ENCODE results near the gene PIK3CG.
"Not testable (repeated sequence)": the region's sequence is repeated elsewhere in the genome, so short reads cannot be mapped to it uniquely, and the experiment has no call there.

The PIK3CG gene

GRCh38 chr7:106952658-106953231 lies 87.7 kb downstream of the PIK3CG start:
- Histone ChIP-seq H3K4me3 (ENCODE audit: low read depth, low read length) (no peak overlapping the region), H3K9me3 (ENCODE audit: control insufficient read depth, insufficient read depth, low read depth, low read length) (no peaks in the 10 kb centered on the region), H3K27ac (ENCODE audit: extremely low read depth, low read depth, low read length) (no peak overlapping the region), H3K36me3 (ENCODE audit: control insufficient read depth in 2 of 2, insufficient read depth in 1 of 2, low read length in 2 of 2) (no peaks in the 10 kb centered on the region), H3K4me1 (ENCODE audit: control insufficient read depth, insufficient read depth, low read length) (no peaks in the 10 kb centered on the region)
- no peak for TF ChIP-seq ZNF623 (tag by site-specific recombination; IDR thresholded peaks at IDR 0.05)
- no peak for TF ChIP-seq ZNF76 (tag by site-specific recombination; IDR thresholded peaks at IDR 0.05; ENCODE audit: borderline replicate concordance, low read depth)
- TF ChIP-seq ZNF184 (tag by site-specific recombination; IDR thresholded peaks at IDR 0.05): no peak
- ChIA-PET CTCF (interaction anchor here (0.5 to 9.6 kb wide), 3 partner anchors 10 to 197 kb away, joined by 4 to 191 read pairs (median 4); no protein-coding TSS in a partner anchor), POLR2A (no interaction called here)

GRCh38 chr7:106954840-106955239 lies 89.8 kb downstream of the PIK3CG start:
- Histone ChIP-seq H3K9me3 (ENCODE audit: control insufficient read depth, insufficient read depth, low read depth, low read length) (no peaks in the 10 kb centered on the region), H3K4me1 (ENCODE audit: control insufficient read depth, insufficient read depth, low read length) (no peaks in the 10 kb centered on the region), H3K4me3 (ENCODE audit: low read depth, low read length) (no peak overlapping the region), H3K27ac (ENCODE audit: extremely low read depth, low read depth, low read length) (no peak overlapping the region), H3K36me3 (ENCODE audit: control insufficient read depth in 2 of 2, insufficient read depth in 1 of 2, low read length in 2 of 2) (no peaks in the 10 kb centered on the region)
- POLR2A ChIA-PET: no interaction called here
- TF ChIP-seq ZNF354C (tag by site-specific recombination; IDR thresholded peaks at IDR 0.05; ENCODE audit: borderline replicate concordance, low read depth): no peak
- no peak for TF ChIP-seq FEZF1 (tag by site-specific recombination; IDR thresholded peaks at IDR 0.05)
- TF ChIP-seq ZNF239 (tag by site-specific recombination; IDR thresholded peaks at IDR 0.05): no peak
- TF ChIP-seq ZNF184 (tag by site-specific recombination; IDR thresholded peaks at IDR 0.05): no peak
- no peak for TF ChIP-seq ZNF2 (tag by site-specific recombination; IDR thresholded peaks at IDR 0.05)
- no peak for TF ChIP-seq YY1 (tag by site-specific recombination; IDR thresholded peaks at IDR 0.05)
- TF ChIP-seq ZNF610 (tag by site-specific recombination; IDR thresholded peaks at IDR 0.05; ENCODE audit: borderline replicate concordance): no peak
- TF ChIP-seq ZNF23 (tag by site-specific recombination; IDR thresholded peaks at IDR 0.05; ENCODE audit: borderline replicate concordance): no peak
- TF ChIP-seq ZNF768 (tag by site-specific recombination; IDR thresholded peaks at IDR 0.05): no peak
- no peak for TF ChIP-seq ZNF48 (tag by site-specific recombination; IDR thresholded peaks at IDR 0.05)
- no peak for TF ChIP-seq ZNF747 (tag by site-specific recombination; IDR thresholded peaks at IDR 0.05)
- TF ChIP-seq INSM2 (tag by site-specific recombination; IDR thresholded peaks at IDR 0.05): no peak
- CTCF ChIA-PET: interaction anchor here (0.8 to 1.3 kb wide), 2 partner anchors 7 to 192 kb away, joined by 3 to 4 read pairs; no protein-coding TSS in a partner anchor

- H3K27ac ChIP-seq (ENCODE audit: extremely low read depth, low read depth, low read length); H3K4me3 ChIP-seq (ENCODE audit: low read depth, low read length); H3K4me1 ChIP-seq (ENCODE audit: control insufficient read depth, insufficient read depth, low read length); POLR2A ChIA-PET; H3K9me3 ChIP-seq (ENCODE audit: control insufficient read depth, insufficient read depth, low read depth, low read length); H3K36me3 ChIP-seq (ENCODE audit: control insufficient read depth in 2 of 2, insufficient read depth in 1 of 2, low read length in 2 of 2): not testable (repeated sequence)
- TF ChIP-seq ZNF146 (tag by site-specific recombination; IDR thresholded peaks at IDR 0.05): peak; percentile 84
- CTCF ChIA-PET: interaction anchor here (0.8 to 1.2 kb wide), 2 partner anchors 8 to 10 kb away, joined by 3 to 4 read pairs; no protein-coding TSS in a partner anchor
Measured at GRCh38 chr7:106955857-106956256, 90.8 kb downstream of the PIK3CG start.
